ENCODE measurements around the gene CDKN2A.

Gene CDKN2A

GRCh38 chr9:21945606-21946005, 48.6 kb downstream of the CDKN2A start:
- no peak for DNase-seq (ENCODE audit: low read depth in 1 of 2, low spot score in 1 of 2)

DNA sequence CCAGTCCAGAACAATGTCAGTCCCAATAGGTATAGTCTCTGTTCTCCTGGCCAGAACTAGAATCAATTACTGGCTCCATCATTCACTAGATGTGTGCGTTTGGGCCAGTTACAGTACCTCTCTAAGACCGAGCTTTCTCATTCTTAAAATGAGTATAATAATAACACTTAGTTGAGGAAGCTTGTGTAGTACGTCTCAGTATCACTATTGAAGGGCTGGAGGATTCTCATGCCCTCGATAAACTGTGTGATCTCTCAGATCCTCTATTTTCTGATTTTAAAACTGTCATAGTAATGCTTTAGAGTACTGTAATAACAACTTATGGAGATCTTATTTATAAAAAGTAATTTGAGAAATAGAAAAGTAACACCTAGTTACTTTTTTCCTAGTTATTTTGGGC, 50.7 kb downstream of the CDKN2A start:
- DNase-seq (ENCODE audit: low read depth in 1 of 2, low spot score in 1 of 2), result no peak

DNA sequence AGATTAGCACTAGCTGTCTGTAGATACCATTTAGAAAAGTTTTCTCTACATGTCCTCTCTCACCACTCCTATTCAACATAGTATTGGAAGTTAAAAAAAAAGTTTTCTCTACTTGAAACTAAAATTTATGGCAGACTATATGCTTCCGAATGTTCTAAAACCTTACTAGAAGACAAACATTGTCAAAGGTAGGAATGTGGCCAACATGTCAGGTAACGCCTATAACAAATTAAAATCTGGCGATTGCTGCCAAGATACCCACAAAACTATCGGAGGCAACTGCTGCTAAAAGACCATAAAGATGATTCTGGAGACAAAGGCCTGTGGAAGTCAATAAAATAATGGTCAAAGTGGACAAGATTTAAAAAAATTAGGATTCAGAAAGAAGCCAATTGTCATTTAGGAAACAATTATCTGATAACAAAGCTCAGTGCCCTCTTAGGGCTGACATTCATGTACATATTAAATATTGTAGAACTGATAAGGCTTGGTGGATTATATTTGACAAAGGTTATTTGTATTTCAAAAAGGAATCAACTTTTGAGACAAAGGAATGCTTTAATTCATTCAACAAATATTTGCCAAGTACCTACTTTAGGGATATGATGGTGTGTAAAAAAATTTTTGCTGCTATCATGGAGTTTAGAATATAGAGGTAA, 52.7 kb downstream of the CDKN2A start:
- no peak for DNase-seq (ENCODE audit: low read depth in 1 of 2, low spot score in 1 of 2)

DNA sequence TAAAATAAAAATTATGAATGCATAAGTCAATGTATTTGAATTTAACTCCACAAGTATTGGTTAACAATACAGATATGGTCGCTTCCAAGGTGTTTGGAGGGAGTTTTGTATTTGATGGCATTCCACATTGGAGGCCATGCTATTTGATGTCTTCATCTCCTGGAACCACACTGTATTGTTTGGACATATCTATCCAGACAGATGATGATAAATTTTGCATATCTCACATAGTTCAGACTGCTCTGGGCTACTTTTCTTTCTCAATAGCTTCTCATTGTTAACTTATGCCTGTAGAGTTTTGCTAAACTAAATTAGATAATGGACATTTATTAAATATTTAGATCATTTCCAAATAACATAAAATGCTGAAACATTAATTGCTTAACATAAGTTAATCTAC, 58.0 kb downstream of the CDKN2A start:
- DNase-seq (ENCODE audit: low read depth in 1 of 2, low spot score in 1 of 2), result no peak

GRCh38 chr9:21935631-21936030, 58.6 kb downstream of the CDKN2A start:
- DNase-seq (ENCODE audit: low read depth in 1 of 2, low spot score in 1 of 2), result no peak

- no peak for DNase-seq (ENCODE audit: low read depth in 1 of 2, low spot score in 1 of 2)
Observed at GRCh38 chr9:21933865-21934264, 60.3 kb downstream of the CDKN2A start.

DNA sequence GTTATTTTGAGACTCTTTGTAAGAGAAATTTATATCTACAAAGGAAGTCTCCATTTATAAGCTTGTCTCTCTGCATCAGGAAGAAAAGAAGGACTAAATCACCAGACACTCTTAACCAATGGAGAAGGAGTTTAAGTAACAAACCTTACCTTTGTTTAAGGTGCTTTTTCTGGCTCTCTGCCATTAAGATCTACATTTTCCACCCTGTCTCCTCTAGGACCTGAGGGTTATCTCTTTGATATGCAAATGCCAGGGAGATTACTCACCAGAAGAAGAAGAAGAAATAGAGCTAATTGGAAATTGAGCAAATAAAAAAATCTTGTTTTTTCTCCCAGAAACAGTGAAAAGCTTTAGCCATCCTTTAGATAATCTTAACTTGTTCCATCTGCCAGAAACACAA, 60.9 kb downstream of the CDKN2A start:
- DNase-seq (ENCODE audit: low read depth in 1 of 2, low spot score in 1 of 2), result no peak

DNA sequence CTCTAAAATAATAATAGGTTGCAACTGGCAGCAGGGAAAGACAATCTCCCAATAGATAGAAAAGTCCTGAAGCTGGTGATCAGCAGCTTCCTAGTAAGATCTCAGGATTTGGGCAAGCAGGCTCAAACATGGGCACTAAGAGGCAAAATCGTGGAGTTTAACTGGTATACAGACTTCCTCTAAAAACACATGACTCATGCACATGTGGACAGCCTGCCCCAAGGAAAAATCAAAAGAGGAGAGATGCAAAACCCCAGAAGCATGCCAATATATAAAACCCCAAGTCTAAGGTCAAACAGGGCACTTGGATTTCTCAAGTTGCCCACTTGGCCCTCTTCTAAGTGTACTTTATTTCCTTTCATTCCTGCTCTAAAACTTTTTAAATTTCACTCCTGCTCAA, 62.8 kb downstream of the CDKN2A start:
- DNase-seq (ENCODE audit: low read depth in 1 of 2, low spot score in 1 of 2), result no peak

- DNase-seq (ENCODE audit: low read depth in 1 of 2, low spot score in 1 of 2), result no peak
Observed at GRCh38 chr9:21927752-21928151, 66.4 kb downstream of the CDKN2A start.

DNA sequence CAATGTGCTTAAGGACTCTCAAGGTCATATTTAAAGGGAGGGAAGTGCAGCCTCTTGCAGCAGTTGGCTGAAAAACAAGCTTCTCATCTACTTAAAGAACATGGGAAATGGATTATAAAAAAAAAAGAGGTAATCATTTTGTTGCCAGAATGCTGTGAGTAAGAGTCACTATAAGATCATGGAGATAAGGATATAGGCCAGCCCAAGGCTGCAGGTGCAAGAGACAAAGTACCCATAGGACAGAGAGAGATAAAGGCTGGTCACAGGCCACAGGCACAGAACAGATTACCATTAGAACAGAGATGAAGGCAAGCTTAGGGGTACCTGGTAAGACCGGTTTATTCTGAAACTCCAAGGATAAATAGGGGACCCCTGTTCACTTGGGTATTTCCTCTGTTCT, 70.5 kb downstream of the CDKN2A start:
- DNase-seq (ENCODE audit: low read depth in 1 of 2, low spot score in 1 of 2), result no peak

DNA sequence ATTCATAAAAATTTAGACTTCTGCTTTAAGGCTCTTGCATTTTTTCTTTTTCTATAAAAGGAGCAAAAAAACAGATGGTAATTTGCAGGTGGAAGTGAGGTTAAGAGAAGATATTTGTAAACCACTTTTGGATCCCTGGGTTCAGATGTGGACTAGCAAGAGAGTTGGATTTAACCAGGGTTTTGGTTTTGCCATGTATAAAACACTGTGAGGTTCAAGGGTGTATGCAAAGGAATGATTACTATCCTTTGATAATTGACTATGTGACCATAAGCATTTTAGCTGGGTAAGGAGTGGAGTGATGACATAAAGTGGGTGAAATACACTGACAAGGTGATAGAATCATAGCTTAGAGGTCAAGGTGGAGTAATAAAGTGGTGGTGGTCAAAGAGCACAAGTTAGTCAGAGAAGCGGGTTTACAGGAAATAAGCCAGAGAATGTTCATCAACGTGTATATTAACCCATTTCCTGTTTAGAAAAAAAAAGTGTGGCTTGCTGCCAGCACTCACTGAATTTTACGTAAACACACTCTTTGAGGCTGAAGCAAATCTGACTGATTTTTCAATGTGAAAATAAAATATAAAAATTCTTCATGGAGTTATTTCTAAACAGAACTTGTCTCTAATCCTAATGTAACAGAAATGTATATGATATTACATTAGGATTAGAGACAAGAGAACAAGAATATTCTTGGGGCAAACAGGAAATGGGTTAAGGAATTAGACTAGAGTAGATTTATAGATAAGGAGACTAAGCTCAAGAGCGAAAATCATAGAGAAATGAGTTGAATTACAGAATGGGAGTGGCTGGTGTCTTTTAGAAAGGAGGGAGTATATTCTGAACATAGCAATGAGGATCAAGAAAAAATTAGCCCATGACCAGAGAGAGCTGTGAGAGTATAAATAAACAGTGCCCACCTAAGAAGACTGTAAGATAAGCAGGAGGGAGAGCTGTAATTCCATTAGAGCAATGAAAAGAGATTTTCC, 74.5 kb downstream of the CDKN2A start:
- DNase-seq (ENCODE audit: low read depth in 1 of 2, low spot score in 1 of 2), result no peak

Data from stimulated activated CD4-positive, alpha-beta T cell treated with anti-CD3 and anti-CD28 coated beads, Interleukin-15, amount 100 ng/mL, for 1 hour (primary cell).